MM.1S (cell line): ENCODE data around the gene SYTL3.

Source experiments
- DNase-seq: peaks from one replicate; pipeline ENCODE4 v3.0.0-alpha.2; 2015
- H2AFZ ChIP-seq: fragments of 300-600 bp; sonication (generic); 2 replicates; pipeline ENCODE4 v1.6.0; 2016; ENCODE audit warnings: antibody characterized with exemption, low read length
- H3F3A ChIP-seq: fragments of 300-600 bp; sonication (generic); 2 replicates; pipeline ENCODE4 v1.6.1; 2016; ENCODE audit warnings: mild to moderate bottlenecking, antibody characterized with exemption, low read length, moderate library complexity, mixed read lengths; ENCODE audit not compliant: insufficient read depth
- H3K27ac ChIP-seq: fragments of 300-600 bp; sonication (generic); 2 replicates; pipeline ENCODE4 v1.5.1; 2016; ENCODE audit warnings: mild to moderate bottlenecking, low read length
- H3K27me3 ChIP-seq: fragments of 300-600 bp; sonication (generic); replicated peaks from 2 replicates; pipeline ENCODE4 v1.6.0; 2016; ENCODE audit warnings: low read length; ENCODE audit not compliant: insufficient read depth
- H3K36me3 ChIP-seq: fragments of 300-600 bp; sonication (generic); replicated peaks from 2 replicates; pipeline ENCODE4 v1.6.1; 2016; ENCODE audit warnings: mild to moderate bottlenecking, low read length, mixed read lengths; ENCODE audit not compliant: insufficient read depth
- H3K4me1 ChIP-seq: fragments of 300-600 bp; sonication (generic); 2 replicates; pipeline ENCODE4 v1.6.1; 2016; ENCODE audit warnings: low read length, mixed read lengths
- H3K4me2 ChIP-seq: fragments of 300-600 bp; sonication (generic); 2 replicates; pipeline ENCODE4 v1.6.0; 2016; ENCODE audit warnings: low read depth, low read length
- H3K4me3 ChIP-seq: fragments of 300-600 bp; sonication (generic); 2 replicates; pipeline ENCODE4 v1.5.1; 2016; ENCODE audit warnings: low read length, mixed read lengths
- H3K79me2 ChIP-seq: fragments of 300-600 bp; sonication (generic); 2 replicates; pipeline ENCODE4 v1.6.1; 2016; ENCODE audit warnings: mixed run types, low read length, mixed read lengths
- H3K9ac ChIP-seq: fragments of 300-600 bp; sonication (generic); 2 replicates; pipeline ENCODE4 v1.6.1; 2016; ENCODE audit warnings: low read length, mixed read lengths
- H3K9me2 ChIP-seq: fragments of 300-600 bp; sonication (generic); replicated peaks from 2 replicates; pipeline ENCODE4 v1.6.1; 2016; ENCODE audit warnings: mild to moderate bottlenecking, low read length, mixed read lengths; ENCODE audit not compliant: insufficient read depth
- H3K9me3 ChIP-seq: fragments of 300-600 bp; sonication (generic); replicated peaks from 2 replicates; pipeline ENCODE4 v1.6.1; 2016; ENCODE audit warnings: mild to moderate bottlenecking, low read length, mixed read lengths; ENCODE audit not compliant: insufficient read depth
- H4K20me1 ChIP-seq: fragments of 300-600 bp; sonication (generic); 2 replicates; pipeline ENCODE4 v1.6.1; 2016; ENCODE audit warnings: mild to moderate bottlenecking, low read length, moderate library complexity, mixed read lengths; ENCODE audit not compliant: insufficient read depth
- CTCF ChIP-seq: fragments of 300-600 bp; sonication (generic); IDR thresholded peaks from 2 replicates; pipeline ENCODE4 v1.5.1; 2016; ENCODE audit warnings: antibody characterized with exemption, low read length, mixed read lengths
- EZH2 ChIP-seq: fragments of 300-600 bp; sonication (generic); optimal IDR thresholded peaks from 2 replicates; pipeline ENCODE3; 2017; ENCODE audit warnings: low read depth, mild to moderate bottlenecking, antibody characterized with exemption, low read length, mixed read lengths
- EZH2phosphoT487 ChIP-seq: fragments of 300-600 bp; sonication (generic); IDR thresholded peaks from 2 replicates; pipeline ENCODE4 v1.6.1; 2018; ENCODE audit warnings: antibody characterized with exemption, low read length

The SYTL3 gene

DNA sequence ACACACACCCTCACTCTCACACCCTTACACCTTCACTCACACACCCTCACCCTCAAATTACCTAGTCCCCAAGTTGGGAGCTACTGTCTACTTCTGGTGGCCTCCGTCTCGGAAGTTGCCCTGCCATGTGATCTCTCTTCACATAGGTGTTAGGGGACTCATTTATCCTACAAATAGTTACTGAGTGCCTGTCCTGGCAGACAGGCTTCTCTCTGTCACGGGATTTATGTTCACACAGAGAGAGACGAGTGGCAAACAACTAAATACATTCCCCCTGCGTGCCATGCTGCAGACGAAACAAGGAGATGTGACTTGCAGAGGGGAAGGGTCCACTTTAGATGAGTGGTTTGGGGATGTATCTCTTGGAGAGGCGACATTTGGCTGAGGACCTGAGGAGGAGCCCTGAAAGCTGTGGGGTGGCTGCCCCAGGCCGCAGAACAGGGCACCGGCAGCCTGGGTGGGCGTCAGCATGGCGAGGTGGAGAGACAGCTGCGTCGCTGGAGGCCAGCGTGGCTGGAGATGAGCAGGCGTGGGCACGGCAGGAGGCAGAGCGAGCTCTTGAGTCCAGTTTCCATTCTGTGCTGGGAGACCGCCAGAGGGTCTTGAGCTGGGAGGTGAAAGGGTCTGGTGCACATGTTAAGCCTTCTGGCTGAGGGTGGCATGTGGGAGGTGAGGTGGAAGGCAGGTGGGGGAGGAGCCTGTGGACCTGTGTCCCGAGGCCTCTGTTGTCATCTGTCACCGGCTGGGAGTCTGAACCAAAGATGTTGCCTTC is 22.5 kb upstream of the SYTL3 start:
- Histone ChIP-seq H3K27me3 (no peaks in the 10 kb centered on the region), H3F3A (no peaks in the 10 kb centered on the region), H3K4me3 (no peak overlapping the region), H3K27ac (no peak overlapping the region), H3K4me1 (no peaks in the 10 kb centered on the region), H3K9me2 (no peaks in the 10 kb centered on the region), H3K9ac (no peak overlapping the region), H3K36me3 (no peaks in the 10 kb centered on the region), H2AFZ (no peak overlapping the region), H3K9me3 (no peaks in the 10 kb centered on the region), H3K4me2 (no peak overlapping the region), H4K20me1 (no peaks in the 10 kb centered on the region), H3K79me2 (no peaks in the 10 kb centered on the region)
- TF ChIP-seq EZH2 = no peak
- no peak for TF ChIP-seq EZH2phosphoT487
- no peak for TF ChIP-seq CTCF
- DNase-seq = no peak

GRCh38 chr6:158627940-158628211 is 22.0 kb upstream of the SYTL3 start:
- Histone ChIP-seq H3K4me3 (no peak overlapping the region), H3K79me2 (no peaks in the 10 kb centered on the region), H3F3A (no peaks in the 10 kb centered on the region), H3K36me3 (no peaks in the 10 kb centered on the region), H2AFZ (no peak overlapping the region), H4K20me1 (no peaks in the 10 kb centered on the region), H3K27me3 (no peaks in the 10 kb centered on the region), H3K9me2 (no peaks in the 10 kb centered on the region), H3K9ac (no peak overlapping the region), H3K4me1 (no peaks in the 10 kb centered on the region), H3K9me3 (no peaks in the 10 kb centered on the region), H3K27ac (no peak overlapping the region), H3K4me2 (no peak overlapping the region)
- no peak for TF ChIP-seq EZH2
- TF ChIP-seq CTCF = no peak
- TF ChIP-seq EZH2phosphoT487 = no peak
- DNase-seq = no peak

DNA sequence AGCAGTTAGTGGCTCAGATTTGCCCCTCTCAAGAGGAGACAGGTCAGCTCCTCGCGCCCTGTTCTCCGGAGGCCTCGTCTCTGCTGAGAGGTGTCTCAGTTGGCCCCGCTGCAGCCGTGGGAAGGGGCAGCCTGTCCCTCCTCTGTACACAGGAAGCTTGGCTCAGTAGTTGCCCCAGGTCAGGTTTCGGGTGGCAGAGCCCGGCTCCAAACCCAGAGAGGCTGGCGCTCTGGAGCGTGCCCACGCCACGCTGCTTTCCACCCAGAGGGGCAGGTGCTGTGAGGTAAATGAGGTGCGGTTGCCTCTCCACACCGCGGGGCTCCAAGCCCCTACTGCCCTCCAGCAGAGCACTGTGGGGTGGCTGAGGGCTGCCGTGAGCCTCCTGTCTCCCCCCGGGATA is 21.3 kb upstream of the SYTL3 start:
- Histone ChIP-seq H3K36me3 (no peaks in the 10 kb centered on the region), H3K27me3 (no peaks in the 10 kb centered on the region), H2AFZ (no peak overlapping the region)

More for the DNA sequence above, 21.3 kb upstream of the SYTL3 start:
- H4K20me1 ChIP-seq = no peaks in the 10 kb centered on the region
- H3K9ac ChIP-seq = no peak overlapping the region
- H3K4me2 ChIP-seq = no peak overlapping the region
- no peak overlapping the region for H3K4me3 ChIP-seq
- TF ChIP-seq CTCF (no peak), EZH2 (no peak)
- no peak overlapping the region for H3K27ac ChIP-seq
- no peaks in the 10 kb centered on the region for H3F3A ChIP-seq
- no peaks in the 10 kb centered on the region for H3K4me1 ChIP-seq
- no peak for DNase-seq
- no peaks in the 10 kb centered on the region for H3K9me3 ChIP-seq
- no peaks in the 10 kb centered on the region for H3K9me2 ChIP-seq
- H3K79me2 ChIP-seq = no peaks in the 10 kb centered on the region
